Panc1 (cell line): Measurements from ENCODE around the gene ASPM. TPM values are rescaled to one million over a fixed set of nuclear protein-coding genes. Genes with fewer than 3 reads are reported as not detected.

Source experiments
- ATAC-seq: fragments of 200-7000 bp; cut with Tn5 transposase; 2 replicates; pipeline ENCODE4 v1.9.1; 2020; ENCODE audit warnings: mild to moderate bottlenecking, moderate library complexity
- BruUV-seq: library from RNA; stranded (reverse); fragments of 400-500 nt; replicated peaks from 2 replicates; lab custom pipeline; 2021; lab: Mats Ljungman, UMichigan
- CTCF ChIA-PET: fragments of 300-600 bp; sonication (Branson Sonifier 250); formaldehyde crosslinking; loops from one replicate; lab custom pipeline; 2022; ENCODE audit warnings: antibody characterized with exemption; lab: Charles Lee
- POLR2A ChIA-PET: fragments of 300-600 bp; sonication (Branson Sonifier 250); formaldehyde crosslinking; loops from one replicate; lab custom pipeline; 2022; ENCODE audit warnings: antibody characterized with exemption; lab: Charles Lee
- DNase-seq: peaks from one replicate; pipeline ENCODE4 v3.0.0-alpha.2; 2010; ENCODE audit warnings: low read depth, low spot score
- H3K27ac ChIP-seq: 2 replicates; pipeline ENCODE4 v1.5.1; 2011; ENCODE audit warnings: mild to moderate bottlenecking, low read length, inconsistent platforms
- H3K27me3 ChIP-seq: fragments of 200-500 bp; sonication (Bioruptor generic); 2 replicates; pipeline ENCODE4 v1.6.0; 2014; ENCODE audit warnings: low read length, inconsistent platforms; ENCODE audit not compliant: control insufficient read depth, insufficient read depth
- H3K36me3 ChIP-seq: fragments of 200-500 bp; sonication (Bioruptor generic); 2 replicates; pipeline ENCODE4 v1.5.1; 2014; ENCODE audit warnings: inconsistent platforms, mild to moderate bottlenecking, low read length, moderate library complexity; ENCODE audit not compliant: control insufficient read depth, insufficient read depth
- H3K4me1 ChIP-seq: 2 replicates; pipeline ENCODE4 v1.5.1; 2011; ENCODE audit warnings: inconsistent platforms, mild to moderate bottlenecking, low read length, moderate library complexity; ENCODE audit not compliant: control insufficient read depth, insufficient read depth
- H3K4me3 ChIP-seq, 2 experiments: 2 replicates each; pipeline ENCODE4 v1.5.1; 2011 to 2012; ENCODE audit warnings: low read depth in 2 of 2, low read length in 2 of 2, mild to moderate bottlenecking in 2 of 2, inconsistent platforms in 1 of 2, moderate library complexity in 1 of 2
- H3K9me3 ChIP-seq: fragments of 200-500 bp; sonication (Bioruptor generic); 2 replicates; pipeline ENCODE4 v1.5.1; 2014; ENCODE audit warnings: low read depth, mild to moderate bottlenecking, inconsistent platforms, low read length, moderate library complexity; ENCODE audit not compliant: control insufficient read depth, insufficient read depth
- POLR2AphosphoS5 ChIP-seq: IDR thresholded peaks from 2 replicates; pipeline ENCODE4 v1.6.1; 2012; ENCODE audit warnings: mild to moderate bottlenecking, low read depth, low read length, moderate library complexity
- REST ChIP-seq, 2 experiments: IDR thresholded peaks; 2 replicates each; pipeline ENCODE4 v1.6.1; 2011 to 2012; ENCODE audit warnings: low read depth in 2 of 2, control low read depth in 1 of 2, low read length in 1 of 2, mild to moderate bottlenecking in 1 of 2, moderate library complexity in 1 of 2; ENCODE audit not compliant: insufficient read depth in 1 of 2
- SIN3A ChIP-seq: IDR thresholded peaks from 2 replicates; pipeline ENCODE4 v1.6.1; 2012; ENCODE audit warnings: low read depth, mild to moderate bottlenecking, low read length, moderate library complexity, borderline replicate concordance; ENCODE audit not compliant: insufficient read depth
- TCF7L2 ChIP-seq: IDR thresholded peaks from 2 replicates; pipeline ENCODE4 v1.6.1; 2011; ENCODE audit warnings: mild to moderate bottlenecking, low read depth, low read length, inconsistent platforms
- in situ Hi-C: cut with HindIII; loops from 2 replicates; pipeline ENCODE4 v1.10.0; 2016; ENCODE audit warnings: low sequenced_read_pairs, low pct_unique_long_range_greater_than_20kb
- intact Hi-C: fragments of 100-400 bp; cut with micrococcal nuclease; formaldehyde crosslinking; loops from one replicate; pipeline ENCODE4 v1.10.0; 2022; ENCODE audit not compliant: unreplicated experiment
- total RNA-seq: library from RNA; stranded (reverse); gene quantifications from one replicate; pipeline ENCODE4 v1.2.1, GENCODE V29; 2021; ENCODE audit not compliant: unreplicated experiment
- TF ChIP-seq, protein P1 (sequence below): fragments of 450-650 bp; IDR thresholded peaks from 2 replicates; pipeline ENCODE4 v1.5.1; 2017; ENCODE audit warnings: mild to moderate bottlenecking

Gene ASPM
- total RNA-seq, 1 experiment from 2014 or later: 26.9 TPM

GRCh38 chr1:197106869-197107268, 39.6 kb downstream of the ASPM start:
- H3K36me3 ChIP-seq: peaks cover 6% of the 10 kb centered on the region; the same call in 1 of the 2 replicates
- ATAC-seq: no peak

GRCh38 chr1:197103300-197103699, 43.2 kb downstream of the ASPM start:
- Histone ChIP-seq H3K36me3 (peaks cover 6% of the 10 kb centered on the region; the same call in 1 of the 2 replicates), H3K27ac (no peak overlapping the region), H3K4me3 (no peak overlapping the region), H3K27me3 (no peaks in the 10 kb centered on the region), H3K4me1 (no peaks in the 10 kb centered on the region), H3K9me3 (no peaks in the 10 kb centered on the region)
- ChIA-PET CTCF (no interaction called here), POLR2A (no interaction called here)
- no peak for TF ChIP-seq REST (IDR thresholded peaks at IDR 0.05; ENCODE audit: insufficient read depth in 1 of 2, low read depth in 2 of 2, low read length in 1 of 2)
- TF ChIP-seq, protein P1, sequence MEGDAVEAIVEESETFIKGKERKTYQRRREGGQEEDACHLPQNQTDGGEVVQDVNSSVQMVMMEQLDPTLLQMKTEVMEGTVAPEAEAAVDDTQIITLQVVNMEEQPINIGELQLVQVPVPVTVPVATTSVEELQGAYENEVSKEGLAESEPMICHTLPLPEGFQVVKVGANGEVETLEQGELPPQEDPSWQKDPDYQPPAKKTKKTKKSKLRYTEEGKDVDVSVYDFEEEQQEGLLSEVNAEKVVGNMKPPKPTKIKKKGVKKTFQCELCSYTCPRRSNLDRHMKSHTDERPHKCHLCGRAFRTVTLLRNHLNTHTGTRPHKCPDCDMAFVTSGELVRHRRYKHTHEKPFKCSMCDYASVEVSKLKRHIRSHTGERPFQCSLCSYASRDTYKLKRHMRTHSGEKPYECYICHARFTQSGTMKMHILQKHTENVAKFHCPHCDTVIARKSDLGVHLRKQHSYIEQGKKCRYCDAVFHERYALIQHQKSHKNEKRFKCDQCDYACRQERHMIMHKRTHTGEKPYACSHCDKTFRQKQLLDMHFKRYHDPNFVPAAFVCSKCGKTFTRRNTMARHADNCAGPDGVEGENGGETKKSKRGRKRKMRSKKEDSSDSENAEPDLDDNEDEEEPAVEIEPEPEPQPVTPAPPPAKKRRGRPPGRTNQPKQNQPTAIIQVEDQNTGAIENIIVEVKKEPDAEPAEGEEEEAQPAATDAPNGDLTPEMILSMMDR: no peak
- TF ChIP-seq TCF7L2: no peak
- TF ChIP-seq POLR2AphosphoS5: no peak
- TF ChIP-seq SIN3A: no peak
- no TSS peak for BruUV-seq
- intact Hi-C loops: no loop called here
- in situ Hi-C loops: no loop called here
- ATAC-seq: no peak
- no peak for DNase-seq

More at GRCh38 chr1:197106869-197107268, 39.6 kb downstream of the ASPM start:
- Histone ChIP-seq H3K4me1 (no peaks in the 10 kb centered on the region), H3K9me3 (no peaks in the 10 kb centered on the region), H3K27ac (no peak overlapping the region), H3K4me3 (no peak overlapping the region), H3K27me3 (no peaks in the 10 kb centered on the region)
- in situ Hi-C loops: no loop called here
- no peak for DNase-seq
- ChIA-PET CTCF (no interaction called here), POLR2A (no interaction called here)
- no TSS peak for BruUV-seq
- intact Hi-C loops: no loop called here
- TF ChIP-seq, protein P1: no peak
- TF ChIP-seq REST (IDR thresholded peaks at IDR 0.05; ENCODE audit: insufficient read depth in 1 of 2, low read depth in 2 of 2, low read length in 1 of 2): no peak
- no peak for TF ChIP-seq TCF7L2
- no peak for TF ChIP-seq POLR2AphosphoS5
- TF ChIP-seq SIN3A: no peak
